ENCODE measurements around the gene NCDN.

DNA sequence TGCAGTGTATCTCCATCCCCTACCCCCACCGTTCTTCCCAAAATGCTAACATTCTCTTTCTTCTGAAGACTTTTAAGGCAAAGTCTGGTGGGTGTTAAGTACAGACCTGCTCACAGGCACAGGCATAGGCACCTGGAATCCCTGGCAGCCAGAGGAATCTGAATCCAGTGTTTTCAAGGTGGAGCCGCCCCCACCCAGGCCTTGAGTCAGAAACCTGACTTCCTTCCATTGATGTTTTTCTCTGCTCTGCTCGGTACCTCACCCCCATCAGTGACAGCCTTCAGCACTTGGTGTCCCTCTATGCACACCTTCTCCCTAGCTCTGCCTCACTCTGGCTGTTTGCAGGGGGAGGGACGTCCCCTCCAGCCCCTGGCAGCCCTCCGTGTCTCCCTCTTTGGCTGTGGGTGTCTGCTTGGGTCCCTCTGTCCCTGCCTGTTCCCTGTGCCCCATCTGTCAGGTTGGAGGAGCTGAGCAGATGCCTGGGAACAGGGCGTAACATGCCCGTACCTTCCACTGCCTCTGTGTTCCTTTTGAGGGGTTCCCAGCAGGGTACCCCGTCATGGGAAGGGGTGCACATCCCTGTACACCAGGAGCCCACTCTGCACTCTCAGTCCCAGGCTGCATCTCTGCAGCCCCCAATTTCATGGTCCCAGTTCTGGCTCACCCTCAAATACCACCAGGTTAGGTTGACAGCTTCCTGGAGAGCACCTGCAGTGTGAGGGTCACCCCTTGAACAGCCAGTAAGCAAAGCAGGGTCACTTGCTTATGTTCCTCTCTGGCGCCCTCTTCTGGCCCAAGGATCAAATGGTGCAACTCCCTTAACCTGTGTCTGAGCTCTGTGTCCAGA is 6.7 kb downstream of the NCDN start:
- TF ChIP-seq, protein P1, sequence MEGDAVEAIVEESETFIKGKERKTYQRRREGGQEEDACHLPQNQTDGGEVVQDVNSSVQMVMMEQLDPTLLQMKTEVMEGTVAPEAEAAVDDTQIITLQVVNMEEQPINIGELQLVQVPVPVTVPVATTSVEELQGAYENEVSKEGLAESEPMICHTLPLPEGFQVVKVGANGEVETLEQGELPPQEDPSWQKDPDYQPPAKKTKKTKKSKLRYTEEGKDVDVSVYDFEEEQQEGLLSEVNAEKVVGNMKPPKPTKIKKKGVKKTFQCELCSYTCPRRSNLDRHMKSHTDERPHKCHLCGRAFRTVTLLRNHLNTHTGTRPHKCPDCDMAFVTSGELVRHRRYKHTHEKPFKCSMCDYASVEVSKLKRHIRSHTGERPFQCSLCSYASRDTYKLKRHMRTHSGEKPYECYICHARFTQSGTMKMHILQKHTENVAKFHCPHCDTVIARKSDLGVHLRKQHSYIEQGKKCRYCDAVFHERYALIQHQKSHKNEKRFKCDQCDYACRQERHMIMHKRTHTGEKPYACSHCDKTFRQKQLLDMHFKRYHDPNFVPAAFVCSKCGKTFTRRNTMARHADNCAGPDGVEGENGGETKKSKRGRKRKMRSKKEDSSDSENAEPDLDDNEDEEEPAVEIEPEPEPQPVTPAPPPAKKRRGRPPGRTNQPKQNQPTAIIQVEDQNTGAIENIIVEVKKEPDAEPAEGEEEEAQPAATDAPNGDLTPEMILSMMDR (IDR thresholded peaks at IDR 0.05 in 4 of 5, conservative IDR thresholded peaks at IDR 0.05 in 1 of 5), result peak in 4 of 5 experiments; percentile 63 to 75 (median 66)
- no peak for TF ChIP-seq POLR2A (IDR thresholded peaks at IDR 0.05)
